Measurements from ENCODE around the gene ERCC8.

DNA sequence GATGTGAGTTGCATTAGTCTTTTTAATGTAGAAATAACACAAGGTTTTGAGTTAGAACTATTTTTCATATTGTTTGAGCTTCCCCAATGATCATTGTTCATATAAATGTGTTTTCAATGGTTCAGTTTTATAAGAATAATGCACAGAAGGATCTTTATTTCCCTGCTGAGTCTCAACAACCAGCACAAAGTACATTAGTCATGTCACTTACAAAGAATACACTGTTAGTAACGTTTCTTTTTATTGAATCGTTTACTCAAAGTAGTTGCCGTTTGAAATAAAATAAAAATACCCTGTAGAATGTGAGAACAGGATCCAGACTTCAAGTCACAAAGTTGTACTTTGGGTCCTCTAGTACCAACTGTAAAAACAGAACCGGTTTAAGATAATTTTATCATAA lies 41.5 kb downstream of the ERCC8 start:
- TF ChIP-seq SP4 (IDR thresholded peaks at IDR 0.05; ENCODE audit: low read length) (no peak), EZH2 (IDR thresholded peaks at IDR 0.05; ENCODE audit: low read depth, low read length, severe bottlenecking) (no peak)
